Glutamatergic neuron (in vitro differentiated cells): Measurements from ENCODE around the gene UBR4. TPM values are rescaled to one million over a fixed set of nuclear protein-coding genes. Genes with fewer than 3 reads are reported as not detected.
A peak's percentile ranks its signal among the peaks of the same experiment; 100 is the strongest.

ENCODE experiments used
- DNase-seq: peaks from one replicate; pipeline ENCODE4 v3.0.0; 2022
- H3K27ac Mint-ChIP-seq: one replicate; pipeline ENCODE4 v1.8.0; 2020; ENCODE audit warnings: mild to moderate bottlenecking, mixed read lengths, inconsistent platforms; ENCODE audit not compliant: unreplicated experiment
- H3K27me3 Mint-ChIP-seq: one replicate; pipeline ENCODE4 v1.8.0; 2020; ENCODE audit warnings: mild to moderate bottlenecking, moderate library complexity, mixed read lengths, inconsistent platforms; ENCODE audit not compliant: unreplicated experiment
- H3K36me3 Mint-ChIP-seq: one replicate; pipeline ENCODE4 v1.8.0; 2020; ENCODE audit warnings: mild to moderate bottlenecking, mixed read lengths, inconsistent platforms; ENCODE audit not compliant: unreplicated experiment
- H3K4me1 Mint-ChIP-seq: one replicate; pipeline ENCODE4 v1.8.0; 2020; ENCODE audit warnings: mild to moderate bottlenecking, low read depth, mixed read lengths, inconsistent platforms; ENCODE audit not compliant: unreplicated experiment
- H3K4me3 Mint-ChIP-seq: one replicate; pipeline ENCODE4 v1.8.0; 2020; ENCODE audit warnings: mild to moderate bottlenecking, mixed read lengths, inconsistent platforms; ENCODE audit not compliant: unreplicated experiment
- H3K9me3 Mint-ChIP-seq: one replicate; pipeline ENCODE4 v1.8.0; 2020; ENCODE audit warnings: mild to moderate bottlenecking, moderate library complexity, mixed read lengths, inconsistent platforms; ENCODE audit not compliant: unreplicated experiment
- total RNA-seq: library from RNA; stranded (reverse); fragmentation: NEBNext Ultra II Directional; extraction: Animal tissue kit (Norgen Biotek cat#: 25700); gene quantifications from one replicate; pipeline ENCODE4 v1.2.1, GENCODE V29; 2021; ENCODE audit not compliant: unreplicated experiment
- TF ChIP-seq, protein P1 (sequence below): fragments of 200-600 bp; sonication (generic); IDR thresholded peaks from one replicate; pipeline ENCODE4 v1.5.0; 2021; ENCODE audit not compliant: partially characterized antibody, unreplicated experiment

UBR4 gene
- total RNA-seq, 1 donor from 2014 or later: 176 TPM

GRCh38 chr1:19254416-19254815 lies 44.4 kb upstream of the UBR4 start:
- TF ChIP-seq, protein P1, sequence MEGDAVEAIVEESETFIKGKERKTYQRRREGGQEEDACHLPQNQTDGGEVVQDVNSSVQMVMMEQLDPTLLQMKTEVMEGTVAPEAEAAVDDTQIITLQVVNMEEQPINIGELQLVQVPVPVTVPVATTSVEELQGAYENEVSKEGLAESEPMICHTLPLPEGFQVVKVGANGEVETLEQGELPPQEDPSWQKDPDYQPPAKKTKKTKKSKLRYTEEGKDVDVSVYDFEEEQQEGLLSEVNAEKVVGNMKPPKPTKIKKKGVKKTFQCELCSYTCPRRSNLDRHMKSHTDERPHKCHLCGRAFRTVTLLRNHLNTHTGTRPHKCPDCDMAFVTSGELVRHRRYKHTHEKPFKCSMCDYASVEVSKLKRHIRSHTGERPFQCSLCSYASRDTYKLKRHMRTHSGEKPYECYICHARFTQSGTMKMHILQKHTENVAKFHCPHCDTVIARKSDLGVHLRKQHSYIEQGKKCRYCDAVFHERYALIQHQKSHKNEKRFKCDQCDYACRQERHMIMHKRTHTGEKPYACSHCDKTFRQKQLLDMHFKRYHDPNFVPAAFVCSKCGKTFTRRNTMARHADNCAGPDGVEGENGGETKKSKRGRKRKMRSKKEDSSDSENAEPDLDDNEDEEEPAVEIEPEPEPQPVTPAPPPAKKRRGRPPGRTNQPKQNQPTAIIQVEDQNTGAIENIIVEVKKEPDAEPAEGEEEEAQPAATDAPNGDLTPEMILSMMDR: no peak
- Mint-ChIP-seq H3K4me3 (no peak overlapping the region), H3K36me3 (no peaks in the 10 kb centered on the region), H3K27ac (no peak overlapping the region), H3K4me1 (peaks cover 10% of the 10 kb centered on the region), H3K9me3 (peaks cover 7% of the 10 kb centered on the region), H3K27me3 (peaks cover 1% of the 10 kb centered on the region)
- DNase-seq: no peak

GRCh38 chr1:19251305-19252196 lies 41.5 kb upstream of the UBR4 start, which contains the start of the genes EMC1 and MRTO4:
TSS of gene EMC1 (minus strand) at chr1:19251524. CDS start at chr1:19251509, 15 bp downstream.
TSS of gene MRTO4 (plus strand) at chr1:19251805. CDS start at chr1:19251836, 31 bp downstream.
- H3K36me3 Mint-ChIP-seq: no peaks in the 10 kb centered on the region
- TF ChIP-seq, protein P1: no peak

GRCh38 chr1:19250629-19251304 lies 40.7 kb upstream of the UBR4 start:
- no peak for DNase-seq
- peak overlapping the region; percentile 94 for H3K27ac Mint-ChIP-seq
- TF ChIP-seq, protein P1: no peak
- peaks cover 1% of the 10 kb centered on the region for H3K27me3 Mint-ChIP-seq
- no peaks in the 10 kb centered on the region for H3K36me3 Mint-ChIP-seq
- peaks cover 5% of the 10 kb centered on the region for H3K9me3 Mint-ChIP-seq
- H3K4me3 Mint-ChIP-seq: peak overlapping the region; percentile 95
- H3K4me1 Mint-ChIP-seq: peaks cover 10% of the 10 kb centered on the region

More at GRCh38 chr1:19251305-19252196, 41.5 kb upstream of the UBR4 start, which contains the start of the genes EMC1 and MRTO4:
- peaks cover 5% of the 10 kb centered on the region for H3K9me3 Mint-ChIP-seq
- DNase-seq: peak; percentile 95
- H3K27ac Mint-ChIP-seq: peak within 1 kb of the TSS; percentile 94
- peaks cover 10% of the 10 kb centered on the region for H3K4me1 Mint-ChIP-seq
- peak within 1 kb of the TSS; percentile 95 for H3K4me3 Mint-ChIP-seq
- H3K27me3 Mint-ChIP-seq: peaks cover 1% of the 10 kb centered on the region

GRCh38 chr1:19240673-19241538 lies 30.8 kb upstream of the UBR4 start:
- Mint-ChIP-seq H3K9me3 (peaks cover 2% of the 10 kb centered on the region), H3K27me3 (peaks cover 3% of the 10 kb centered on the region), H3K27ac (peak overlapping the region; percentile 90), H3K36me3 (no peaks in the 10 kb centered on the region), H3K4me1 (peaks cover 6% of the 10 kb centered on the region), H3K4me3 (peak overlapping the region; percentile 22)
- peak; percentile 83 for DNase-seq
- TF ChIP-seq, protein P1: peak; percentile 85
